ENCODE results near the gene RALBP1. TPM values are rescaled to one million over a fixed set of nuclear protein-coding genes. Genes with fewer than 3 reads are reported as not detected.

Gene RALBP1
- 10 to 100 TPM; 22.1 to 29.6 TPM for total RNA-seq

- Histone ChIP-seq H3K9me3 (no peaks in the 10 kb centered on the region), H3K27me3 (no peaks in the 10 kb centered on the region), H3K36me3 (replicated peaks in 1 of 2; ENCODE audit: insufficient read depth in 1 of 2, low read depth in 2 of 2) (no peaks in the 10 kb centered on the region), H3K4me1 (peaks cover 18% of the 10 kb centered on the region), H3K27ac (peak within 1 kb of the TSS; percentile 75 to 96 (median 89)), H3K4me3 (peak within 1 kb of the TSS; percentile 66 to 69)
- peak; percentile 69 to 79 (median 78) for TF ChIP-seq POLR2A (IDR thresholded peaks at IDR 0.05)
- peak in 1 of 7 experiments; percentile 1 for TF ChIP-seq CTCF (IDR thresholded peaks at IDR 0.05)
- intact Hi-C loops (cut with DNase I): no loop called here
- WGBS, 2 donors: 0% methylated on average over 4 to 69 of the region's 69 CpGs
- ATAC-seq: peak; percentile 97
- DNase-seq: peak; percentile 99 to 100 (median 100)
These were observed at the start of gene RALBP1 for GRCh38 chr18:9474983-9475642. RALBP1 (plus strand) TSS chr18:9475513; CDS start chr18:9513046, 37,533 bp downstream.

- WGBS, 2 donors: 66 to 87% methylated on average over 7 of the region's 7 CpGs
- H3K4me3 ChIP-seq: no peak overlapping the region
- TF ChIP-seq POLR2A (IDR thresholded peaks at IDR 0.05): no peak
- TF ChIP-seq CTCF (IDR thresholded peaks at IDR 0.05): no peak
- H3K27ac ChIP-seq: no peak overlapping the region
- no peaks in the 10 kb centered on the region for H3K27me3 ChIP-seq
- DNase-seq: no peak
- H3K9me3 ChIP-seq: no peaks in the 10 kb centered on the region
- intact Hi-C loops (cut with DNase I): no loop called here
- H3K4me1 ChIP-seq: no peaks in the 10 kb centered on the region
- ATAC-seq: no peak
- H3K36me3 ChIP-seq (replicated peaks in 1 of 2; ENCODE audit: insufficient read depth in 1 of 2, low read depth in 2 of 2): no peaks in the 10 kb centered on the region
These were observed 48.6 kb upstream of the RALBP1 start for GRCh38 chr18:9426753-9427152.

GRCh38 chr18:9428301-9428706 lies 47.0 kb upstream of the RALBP1 start:
- WGBS, 2 donors: 85 to 86% methylated on average over 11 of the region's 11 CpGs
- Histone ChIP-seq H3K27ac (no peak overlapping the region), H3K4me3 (no peak overlapping the region), H3K27me3 (no peaks in the 10 kb centered on the region), H3K4me1 (no peaks in the 10 kb centered on the region), H3K36me3 (replicated peaks in 1 of 2; ENCODE audit: insufficient read depth in 1 of 2, low read depth in 2 of 2) (no peaks in the 10 kb centered on the region), H3K9me3 (no peaks in the 10 kb centered on the region)
- ATAC-seq (no peak), DNase-seq (no peak)
- intact Hi-C loops (cut with DNase I): no loop called here
- no peak for TF ChIP-seq CTCF (IDR thresholded peaks at IDR 0.05)
- TF ChIP-seq POLR2A (IDR thresholded peaks at IDR 0.05): no peak

GRCh38 chr18:9428862-9429661 lies 46.3 kb upstream of the RALBP1 start:
- Histone ChIP-seq H3K4me3 (no peak overlapping the region), H3K9me3 (no peaks in the 10 kb centered on the region), H3K4me1 (no peaks in the 10 kb centered on the region), H3K36me3 (replicated peaks in 1 of 2; ENCODE audit: insufficient read depth in 1 of 2, low read depth in 2 of 2) (no peaks in the 10 kb centered on the region), H3K27me3 (no peaks in the 10 kb centered on the region), H3K27ac (no peak overlapping the region)
- ATAC-seq: no peak
- intact Hi-C loops (cut with DNase I): no loop called here
- 87% methylated on average over 6 of the region's 6 CpGs for WGBS, 2 donors
- no peak for TF ChIP-seq POLR2A (IDR thresholded peaks at IDR 0.05)
- TF ChIP-seq CTCF (IDR thresholded peaks at IDR 0.05): no peak
- no peak for DNase-seq

Data from body of pancreas (tissue), 4 donors.